ENCODE data around the gene HTRA1. TPM values are rescaled to one million over a fixed set of nuclear protein-coding genes. Genes with fewer than 3 reads are reported as not detected.

HTRA1 gene
- total RNA-seq, 1 donor from 2014 or later: not detected

DNA sequence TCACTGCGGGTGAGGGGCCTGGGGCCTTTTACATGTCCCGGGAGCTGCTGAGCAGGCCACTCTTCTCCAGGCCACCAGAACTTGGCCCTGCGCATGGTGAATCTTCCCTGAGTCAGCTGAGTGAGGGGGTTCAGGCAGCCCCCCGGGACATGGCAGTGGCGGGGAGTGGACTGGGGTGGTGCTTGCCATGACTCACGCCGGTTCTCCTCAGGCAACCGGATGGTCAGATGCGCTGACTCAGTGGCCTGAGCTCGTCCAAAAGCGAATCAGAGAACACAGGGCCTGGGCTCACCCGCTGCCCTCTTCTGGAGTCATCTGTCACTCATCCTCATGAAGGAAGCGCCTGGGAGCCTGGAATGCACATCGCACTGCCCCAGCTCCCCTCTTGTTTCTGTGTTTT lies 33.5 kb downstream of the HTRA1 start:
- Mint-ChIP-seq H3K4me3 (no peak overlapping the region), H3K27ac (no peak overlapping the region), H3K36me3 (ENCODE audit: low read depth) (no peaks in the 10 kb centered on the region), H3K27me3 (peaks cover 16% of the 10 kb centered on the region), H3K9me3 (no peaks in the 10 kb centered on the region), H3K4me1 (no peaks in the 10 kb centered on the region)
- ChIA-PET POLR2A (no interaction called here), CTCF (no interaction called here)
- DNase-seq (no peak), ATAC-seq (ENCODE audit: low read depth) (no peak)
- intact Hi-C loops (cut with micrococcal nuclease): no loop called here
- TF ChIP-seq, protein P1, sequence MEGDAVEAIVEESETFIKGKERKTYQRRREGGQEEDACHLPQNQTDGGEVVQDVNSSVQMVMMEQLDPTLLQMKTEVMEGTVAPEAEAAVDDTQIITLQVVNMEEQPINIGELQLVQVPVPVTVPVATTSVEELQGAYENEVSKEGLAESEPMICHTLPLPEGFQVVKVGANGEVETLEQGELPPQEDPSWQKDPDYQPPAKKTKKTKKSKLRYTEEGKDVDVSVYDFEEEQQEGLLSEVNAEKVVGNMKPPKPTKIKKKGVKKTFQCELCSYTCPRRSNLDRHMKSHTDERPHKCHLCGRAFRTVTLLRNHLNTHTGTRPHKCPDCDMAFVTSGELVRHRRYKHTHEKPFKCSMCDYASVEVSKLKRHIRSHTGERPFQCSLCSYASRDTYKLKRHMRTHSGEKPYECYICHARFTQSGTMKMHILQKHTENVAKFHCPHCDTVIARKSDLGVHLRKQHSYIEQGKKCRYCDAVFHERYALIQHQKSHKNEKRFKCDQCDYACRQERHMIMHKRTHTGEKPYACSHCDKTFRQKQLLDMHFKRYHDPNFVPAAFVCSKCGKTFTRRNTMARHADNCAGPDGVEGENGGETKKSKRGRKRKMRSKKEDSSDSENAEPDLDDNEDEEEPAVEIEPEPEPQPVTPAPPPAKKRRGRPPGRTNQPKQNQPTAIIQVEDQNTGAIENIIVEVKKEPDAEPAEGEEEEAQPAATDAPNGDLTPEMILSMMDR (IDR thresholded peaks at IDR 0.05): no peak

DNA sequence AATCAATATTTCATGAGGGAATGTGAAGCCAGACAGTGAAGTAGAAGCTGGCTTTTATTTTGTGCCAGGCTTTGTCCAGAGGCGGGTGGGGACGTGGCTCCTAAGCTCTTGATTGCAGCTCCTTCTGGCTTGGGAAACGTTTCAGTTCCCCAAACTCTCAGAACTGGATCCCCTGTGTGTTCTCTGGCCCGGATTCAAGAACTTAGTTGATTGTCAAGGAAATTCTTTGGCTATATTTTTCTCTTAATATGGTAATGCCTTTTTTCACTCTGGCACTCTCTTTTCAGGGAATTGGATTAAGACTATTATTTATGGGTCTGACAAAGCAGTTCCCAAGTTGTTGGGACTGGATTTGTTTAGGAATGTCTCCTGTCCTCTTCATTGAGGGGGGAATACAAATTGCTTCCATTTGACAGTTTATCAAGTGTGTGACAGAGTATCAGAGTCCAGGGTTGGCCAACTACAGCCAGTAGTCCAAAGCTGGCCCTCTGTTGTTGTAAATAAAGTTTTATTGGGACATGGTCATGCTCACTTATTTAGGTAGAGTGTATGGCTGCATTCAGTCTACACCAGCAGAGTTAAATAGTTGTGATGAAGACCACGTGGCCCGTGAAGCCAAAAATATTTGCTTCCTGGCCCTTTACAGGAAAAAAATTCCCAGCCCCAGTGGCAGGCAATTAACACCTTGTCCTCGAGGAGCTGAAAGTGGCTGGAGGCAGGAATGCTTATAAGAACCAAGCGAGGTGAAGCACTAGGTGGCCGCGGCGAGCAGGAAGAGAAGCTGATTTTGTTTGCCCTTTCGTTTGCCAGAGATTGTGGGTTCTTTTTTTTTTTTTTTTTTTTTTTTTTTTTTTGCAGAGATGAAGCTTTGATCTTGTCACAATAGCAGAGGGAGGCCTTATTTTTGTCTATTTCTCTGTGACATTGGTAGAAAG lies 34.3 kb downstream of the HTRA1 start:
- Mint-ChIP-seq H3K27me3 (peaks cover 15% of the 10 kb centered on the region), H3K4me3 (no peak overlapping the region), H3K27ac (no peak overlapping the region), H3K4me1 (no peaks in the 10 kb centered on the region), H3K36me3 (ENCODE audit: low read depth) (no peaks in the 10 kb centered on the region), H3K9me3 (no peaks in the 10 kb centered on the region)
- DNase-seq (no peak), ATAC-seq (ENCODE audit: low read depth) (no peak)
- POLR2A ChIA-PET: no interaction called here
- TF ChIP-seq, protein P1 (IDR thresholded peaks at IDR 0.05): no peak
- intact Hi-C loops (cut with micrococcal nuclease): no loop called here
- CTCF ChIA-PET: no interaction called here

DNA sequence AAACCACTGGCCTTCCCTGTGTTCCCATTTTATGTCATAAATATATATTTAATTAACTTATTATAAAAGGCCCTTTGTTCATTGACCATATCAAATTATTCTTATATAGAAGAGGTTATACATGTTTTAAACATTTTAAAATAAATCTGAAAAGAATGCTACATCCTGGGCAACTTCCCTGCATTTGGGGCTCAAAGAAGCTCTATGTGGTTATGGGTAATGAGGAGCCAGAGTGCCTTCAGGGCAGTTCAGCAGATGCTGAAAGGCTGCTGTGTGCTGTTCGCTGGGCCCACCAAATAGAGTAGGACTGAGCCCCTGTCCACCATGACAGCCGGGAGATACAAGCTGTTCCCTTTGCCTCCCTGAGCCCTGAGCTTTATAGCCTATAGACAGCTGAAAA lies 35.9 kb downstream of the HTRA1 start:
- no peak overlapping the region for H3K4me3 Mint-ChIP-seq
- DNase-seq: no peak
- H3K36me3 Mint-ChIP-seq (ENCODE audit: low read depth): no peaks in the 10 kb centered on the region
- POLR2A ChIA-PET: no interaction called here
- CTCF ChIA-PET: no interaction called here
- no peaks in the 10 kb centered on the region for H3K4me1 Mint-ChIP-seq
- intact Hi-C loops (cut with micrococcal nuclease): no loop called here
- no peak for ATAC-seq (ENCODE audit: low read depth)
- TF ChIP-seq, protein P1 (IDR thresholded peaks at IDR 0.05): no peak
- no peaks in the 10 kb centered on the region for H3K9me3 Mint-ChIP-seq
- H3K27me3 Mint-ChIP-seq: peaks cover 8% of the 10 kb centered on the region
- no peak overlapping the region for H3K27ac Mint-ChIP-seq

- H3K27me3 Mint-ChIP-seq: peaks cover 9% of the 10 kb centered on the region
- TF ChIP-seq, protein P1 (IDR thresholded peaks at IDR 0.05): no peak
- DNase-seq (no peak), ATAC-seq (ENCODE audit: low read depth) (no peak)
- ChIA-PET POLR2A (no interaction called here), CTCF (no interaction called here)
- H3K27ac Mint-ChIP-seq: no peak overlapping the region
- no peak overlapping the region for H3K4me3 Mint-ChIP-seq
- H3K4me1 Mint-ChIP-seq: no peaks in the 10 kb centered on the region
- intact Hi-C loops (cut with micrococcal nuclease): no loop called here
- no peaks in the 10 kb centered on the region for H3K9me3 Mint-ChIP-seq
- no peaks in the 10 kb centered on the region for H3K36me3 Mint-ChIP-seq (ENCODE audit: low read depth)
These were observed 37.2 kb downstream of the HTRA1 start for GRCh38 chr10:122498521-122498920.

DNA sequence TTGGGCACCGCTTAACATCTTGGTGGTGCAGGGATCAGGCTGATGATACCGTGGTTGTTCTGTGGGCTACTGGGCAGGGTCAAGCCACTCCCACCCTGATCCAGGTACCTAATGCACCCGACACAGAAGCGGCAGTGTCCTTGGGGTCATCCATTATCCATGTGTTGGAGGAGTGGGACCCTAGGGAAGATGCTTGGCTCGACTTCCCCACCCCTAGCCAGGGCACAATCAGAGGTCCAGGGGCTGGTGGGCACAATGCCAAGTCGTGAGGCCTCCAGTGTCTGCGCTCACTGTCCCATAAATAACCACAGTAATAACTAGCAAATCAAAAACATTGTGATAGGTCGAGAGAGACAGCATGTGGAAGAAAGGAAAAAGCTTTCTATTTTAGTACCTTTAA lies 37.7 kb downstream of the HTRA1 start:
- POLR2A ChIA-PET: no interaction called here

More for the DNA sequence above, 37.7 kb downstream of the HTRA1 start:
- Mint-ChIP-seq H3K27ac (no peak overlapping the region), H3K4me1 (no peaks in the 10 kb centered on the region), H3K36me3 (ENCODE audit: low read depth) (no peaks in the 10 kb centered on the region), H3K27me3 (peaks cover 9% of the 10 kb centered on the region), H3K4me3 (no peak overlapping the region), H3K9me3 (no peaks in the 10 kb centered on the region)
- ATAC-seq (ENCODE audit: low read depth) (no peak), DNase-seq (no peak)
- TF ChIP-seq, protein P1 (IDR thresholded peaks at IDR 0.05): no peak
- intact Hi-C loops (cut with micrococcal nuclease): no loop called here
- CTCF ChIA-PET: interaction anchor here (0.8 kb wide), 1 partner anchor 9 kb away, joined by 3 read pairs; no protein-coding TSS in a partner anchor

Data from activated B cell treated with CpG ODN at 0.5 μM for 24 hours (primary cell).